Gastroesophageal sphincter (tissue), 4 donors: ENCODE data around the gene ANXA4. TPM values are rescaled to one million over a fixed set of nuclear protein-coding genes. Genes with fewer than 3 reads are reported as not detected.

Source experiments
- ATAC-seq: fragments of 150-250 bp; one replicate; pipeline ENCODE4 v1.9.1; 2016; ENCODE audit warnings: mild to moderate bottlenecking, moderate library complexity
- H3K27ac ChIP-seq, 4 donors: fragments of 200-600 bp; sonication (generic) in 3 of 4; 1 replicate in 3 of 4; 2 replicates in 1 of 4; pipeline ENCODE4 v1.5.1; 2016 to 2019
- H3K27me3 ChIP-seq: fragments of 200-600 bp; sonication (generic); one replicate; pipeline ENCODE4 v1.5.1; 2019
- H3K36me3 ChIP-seq, 2 donors: fragments of 200-600 bp; sonication (generic); one replicate each; pipeline ENCODE4 v1.5.1; 2019; ENCODE audit warnings: control low read depth in 1 of 2
- H3K4me1 ChIP-seq, 3 donors: fragments of 200-600 bp; sonication (generic); 1 replicate in 2 of 3; 2 replicates in 1 of 3; pipeline ENCODE4 v1.5.1; 2016 to 2019; ENCODE audit warnings: control low read depth in 2 of 3
- H3K4me3 ChIP-seq, 2 donors: fragments of 200-600 bp; sonication (generic); one replicate each; pipeline ENCODE4 v1.5.1; 2019; ENCODE audit warnings: mild to moderate bottlenecking in 1 of 2, moderate library complexity in 1 of 2
- H3K9me3 ChIP-seq, 3 donors: fragments of 200-600 bp; sonication (generic); one replicate each; pipeline ENCODE4 v1.5.1; 2017 to 2019; ENCODE audit warnings: control low read depth in 2 of 3
- CTCF ChIP-seq, 4 experiments: fragments of 200-600 bp in 2 of 4; fragments of 450-650 bp in 2 of 4; sonication (generic) in 1 of 4; IDR thresholded peaks; one replicate each; pipeline ENCODE4 v1.5.1; 2017 to 2019; ENCODE audit warnings: antibody characterized with exemption in 4 of 4, mild to moderate bottlenecking in 2 of 4, moderate library complexity in 2 of 4
- EP300 ChIP-seq: sonication (generic); formaldehyde crosslinking; IDR thresholded peaks from one replicate; pipeline ENCODE4 v1.6.1; 2017; ENCODE audit warnings: antibody characterized with exemption, mild to moderate bottlenecking
- POLR2A ChIP-seq, 2 donors: fragments of 450-650 bp; IDR thresholded peaks; one replicate each; pipeline ENCODE4 v1.6.1; 2017; ENCODE audit warnings: antibody characterized with exemption in 2 of 2, mild to moderate bottlenecking in 2 of 2, moderate library complexity in 1 of 2
- POLR2AphosphoS5 ChIP-seq: sonication (generic); formaldehyde crosslinking; IDR thresholded peaks from one replicate; pipeline ENCODE4 v1.6.1; 2017; ENCODE audit warnings: antibody characterized with exemption
- WGBS, 2 donors: methylation state at CpG; one replicate each; pipeline ENCODE4 v1.1.5; 2018; ENCODE audit warnings: low coverage in 1 of 2; 5-methylcytosine and 5-hydroxymethylcytosine counted together
- total RNA-seq, 4 donors: library from RNA; depleted of rRNA; stranded (reverse); fragments of >200 nt; gene quantifications; one replicate each; pipeline ENCODE4 v1.1.0, GENCODE V29; 2016

The ANXA4 gene
- total RNA-seq, 4 donors from 2014 or later: 49.0 to 66.8 (median 58.1) TPM

GRCh38 chr2:69797235-69797634, 55.3 kb downstream of the ANXA4 start:
- Histone ChIP-seq H3K27me3 (no peaks in the 10 kb centered on the region), H3K27ac (peak overlapping the region in 1 of 4 donors; percentile 39), H3K4me3 (no peak overlapping the region), H3K9me3 (no peaks in the 10 kb centered on the region), H3K36me3 (no peaks in the 10 kb centered on the region), H3K4me1 (peaks cover 0 to 28% (median 0%) of the 10 kb centered on the region in 3 donors)
- 76 to 92% methylated on average over 2 of the region's 4 CpGs for WGBS, 2 donors
- TF ChIP-seq POLR2AphosphoS5 (no peak), POLR2A (IDR thresholded peaks at IDR 0.05) (no peak), CTCF (IDR thresholded peaks at IDR 0.05) (no peak), EP300 (no peak)
- no peak for ATAC-seq

DNA sequence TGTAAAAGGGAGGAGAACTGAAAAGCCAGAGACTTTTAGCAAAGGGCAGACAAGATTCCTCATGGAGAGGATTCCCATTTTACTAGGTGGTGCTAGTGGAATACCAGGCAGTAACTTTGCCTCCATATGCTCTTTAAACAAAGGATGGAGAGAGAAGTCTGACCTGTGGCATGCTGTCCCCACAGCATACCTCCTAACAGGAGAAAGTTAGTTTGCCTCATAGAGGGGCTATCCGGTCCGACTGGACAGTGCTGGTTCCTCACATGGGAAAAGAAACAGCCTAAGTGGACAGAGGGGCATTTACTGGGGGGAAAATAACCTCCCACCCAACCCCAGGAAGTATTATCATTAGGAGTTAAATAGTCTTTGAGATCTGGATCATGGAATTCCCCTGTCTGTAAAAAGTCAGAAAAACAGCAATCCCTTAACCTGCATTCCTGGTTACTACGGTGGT, 55.9 kb downstream of the ANXA4 start:
- no peaks in the 10 kb centered on the region for H3K36me3 ChIP-seq
- H3K4me3 ChIP-seq: peak overlapping the region in 1 of 2 donors; percentile 33
- peaks cover 0 to 28% (median 0%) of the 10 kb centered on the region in 3 donors for H3K4me1 ChIP-seq
- TF ChIP-seq CTCF (IDR thresholded peaks at IDR 0.05) (no peak), POLR2A (IDR thresholded peaks at IDR 0.05) (no peak), EP300 (no peak), POLR2AphosphoS5 (no peak)
- WGBS, 2 donors: 30 to 36% methylated on average over 2 to 3 of the region's 3 CpGs
- no peaks in the 10 kb centered on the region for H3K9me3 ChIP-seq
- ATAC-seq: no peak
- H3K27ac ChIP-seq: peak overlapping the region in 2 of 4 donors; percentile 39 to 66
- H3K27me3 ChIP-seq: no peaks in the 10 kb centered on the region

GRCh38 chr2:69798290-69798908, 56.5 kb downstream of the ANXA4 start:
- Histone ChIP-seq H3K4me1 (peaks cover 0 to 28% (median 0%) of the 10 kb centered on the region in 3 donors), H3K36me3 (no peaks in the 10 kb centered on the region), H3K27me3 (no peaks in the 10 kb centered on the region), H3K27ac (peak overlapping the region in 3 of 4 donors; percentile 39 to 66 (median 58)), H3K9me3 (no peaks in the 10 kb centered on the region), H3K4me3 (peak overlapping the region; percentile 19 to 33)
- TF ChIP-seq POLR2AphosphoS5 (no peak), EP300 (no peak), POLR2A (IDR thresholded peaks at IDR 0.05) (no peak), CTCF (IDR thresholded peaks at IDR 0.05) (no peak)
- 0 to 40% methylated on average over 5 of the region's 7 CpGs for WGBS, 2 donors
- ATAC-seq: peak; percentile 74

GRCh38 chr2:69798909-69799526, 57.1 kb downstream of the ANXA4 start:
- ATAC-seq: no peak
- H3K27me3 ChIP-seq: no peaks in the 10 kb centered on the region
- peaks cover 0 to 28% (median 0%) of the 10 kb centered on the region in 3 donors for H3K4me1 ChIP-seq
- peak overlapping the region; percentile 19 to 33 for H3K4me3 ChIP-seq
- peaks cover 0 to under 1% of the 10 kb centered on the region in 2 donors for H3K36me3 ChIP-seq
- H3K9me3 ChIP-seq: no peaks in the 10 kb centered on the region
- WGBS, 2 donors: 7% methylated on average over 2 to 4 of the region's 4 CpGs
- no peak for TF ChIP-seq EP300
- TF ChIP-seq POLR2A (IDR thresholded peaks at IDR 0.05): no peak
- no peak for TF ChIP-seq CTCF (IDR thresholded peaks at IDR 0.05)
- TF ChIP-seq POLR2AphosphoS5: no peak
- H3K27ac ChIP-seq: peak overlapping the region in 3 of 4 donors; percentile 39 to 66 (median 58)
